Activated T-cell treated with anti-CD3 and anti-CD28 coated beads, Interleukin-2, amount 50 U/mL, for 72 hours (primary cell): Measurements from ENCODE around the gene FCMR. TPM values are rescaled to one million over a fixed set of nuclear protein-coding genes. Genes with fewer than 3 reads are reported as not detected.
"Not testable (repeated sequence)": the region's sequence is repeated elsewhere in the genome, so short reads cannot be mapped to it uniquely, and the experiment has no call there.

Source experiments
- ATAC-seq, 2 donors: fragments of 150-1000 bp; cut with Tn5 transposase; replicated peaks in 1 of 2; 2 replicates each; pipeline ENCODE4 v1.10.0; 2021; ENCODE audit warnings: moderate library complexity in 2 of 2, mild to moderate bottlenecking in 1 of 2
- DNase-seq, 2 donors: peaks; one replicate each; pipeline ENCODE4 v3.0.0; 2021 to 2022; ENCODE audit warnings: mixed read lengths in 1 of 2
- H3K27ac Mint-ChIP-seq: one replicate; pipeline ENCODE4 v1.8.0; 2022; ENCODE audit warnings: mild to moderate bottlenecking, moderate library complexity, mixed read lengths
- H3K27me3 Mint-ChIP-seq: one replicate; pipeline ENCODE4 v1.8.0; 2022; ENCODE audit warnings: low read depth, mixed read lengths
- H3K36me3 Mint-ChIP-seq, 2 donors: one replicate each; pipeline ENCODE4 v1.8.0; 2022; ENCODE audit warnings: mixed read lengths in 2 of 2, mild to moderate bottlenecking in 1 of 2; ENCODE audit not compliant: insufficient read depth in 2 of 2
- H3K4me1 Mint-ChIP-seq: one replicate; pipeline ENCODE4 v1.8.0; 2022; ENCODE audit warnings: low read depth, mixed read lengths
- H3K4me3 Mint-ChIP-seq, 2 donors: one replicate each; pipeline ENCODE4 v1.8.0; 2022; ENCODE audit warnings: mild to moderate bottlenecking in 2 of 2, mixed read lengths in 2 of 2, moderate library complexity in 2 of 2
- H3K9me3 Mint-ChIP-seq, 2 donors: one replicate each; pipeline ENCODE4 v1.8.0; 2022; ENCODE audit warnings: mixed read lengths in 2 of 2
- total RNA-seq, 2 donors: library from RNA; stranded (reverse); gene quantifications; one replicate each; pipeline ENCODE4 v1.2.3, GENCODE V29; 2022

Gene FCMR
- total RNA-seq, 2 donors from 2014 or later: 47.3 to 50.3 TPM

DNA sequence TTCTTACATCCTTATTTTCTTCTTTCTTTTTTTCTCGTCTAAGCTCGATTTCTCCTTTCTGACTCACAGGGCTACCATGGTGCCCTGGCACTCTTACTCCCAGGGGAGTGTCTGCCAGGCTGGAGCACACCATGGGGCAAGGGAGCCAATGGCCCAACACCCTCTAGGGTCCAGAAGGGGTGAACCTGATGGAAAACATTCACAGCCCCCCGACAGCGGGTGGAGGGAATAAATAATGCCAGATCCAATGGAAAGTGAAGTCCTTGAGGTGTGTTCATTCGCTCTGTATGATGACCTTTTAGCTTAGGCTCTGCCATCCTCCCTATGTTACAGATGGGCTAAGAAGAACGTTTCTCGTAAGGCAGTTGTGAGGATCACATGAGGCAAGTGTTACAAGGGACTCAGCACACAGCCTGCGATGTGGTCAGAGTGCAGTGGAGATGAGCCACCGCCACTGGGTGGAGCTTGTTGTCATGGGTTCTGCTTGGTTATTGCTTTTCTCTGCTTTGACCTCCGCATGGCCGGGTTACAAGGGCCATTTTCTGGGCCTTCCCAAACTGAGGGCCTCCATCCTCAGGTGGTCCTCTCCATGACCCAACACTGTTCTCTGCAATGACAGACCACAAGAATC is 3.5 kb upstream of the FCMR start:
- peak; percentile 77 to 79 for DNase-seq
- peak; percentile 67 to 78 for ATAC-seq
- Mint-ChIP-seq H3K9me3 (no peaks in the 10 kb centered on the region), H3K27ac (no peak overlapping the region), H3K4me3 (no peak overlapping the region), H3K36me3 (peaks cover 2 to 4% of the 10 kb centered on the region in 2 donors), H3K27me3 (no peaks in the 10 kb centered on the region), H3K4me1 (peaks cover 37% of the 10 kb centered on the region)

DNA sequence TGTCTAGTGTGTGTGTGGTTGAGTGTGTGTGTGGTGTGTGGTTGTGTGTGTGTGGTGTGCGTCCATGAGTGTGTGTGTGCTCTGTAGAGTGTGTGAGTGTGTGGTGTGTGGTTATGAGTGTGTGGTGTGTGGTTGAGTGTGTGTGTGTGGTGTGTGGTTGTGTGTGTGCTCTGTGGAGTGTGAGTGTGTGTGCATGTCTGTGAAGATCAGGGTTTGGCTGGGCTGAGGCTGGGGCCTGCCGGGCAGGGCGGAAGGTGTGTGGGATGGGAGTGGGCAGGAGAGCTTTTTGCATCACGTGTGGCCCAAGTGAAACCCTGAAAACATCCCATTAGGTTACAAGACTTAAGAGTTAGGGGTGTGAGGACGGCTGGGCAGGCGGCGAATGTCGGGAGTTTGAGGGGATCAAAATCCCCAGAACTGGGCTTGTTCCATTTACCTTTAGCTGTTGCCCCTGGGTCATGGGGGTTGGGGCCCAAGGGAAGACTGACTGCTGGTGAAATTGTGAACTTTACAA is 2.9 kb upstream of the FCMR start:
- no peak overlapping the region for H3K4me3 Mint-ChIP-seq
- H3K27me3 Mint-ChIP-seq: no peaks in the 10 kb centered on the region
- no peaks in the 10 kb centered on the region for H3K9me3 Mint-ChIP-seq
- H3K4me1 Mint-ChIP-seq: peaks cover 37% of the 10 kb centered on the region
- no peak overlapping the region for H3K27ac Mint-ChIP-seq
- H3K36me3 Mint-ChIP-seq: peaks cover 2 to 7% of the 10 kb centered on the region in 2 donors
- peak; percentile 51 to 57 for DNase-seq
- peak; percentile 5 to 19 for ATAC-seq

DNA sequence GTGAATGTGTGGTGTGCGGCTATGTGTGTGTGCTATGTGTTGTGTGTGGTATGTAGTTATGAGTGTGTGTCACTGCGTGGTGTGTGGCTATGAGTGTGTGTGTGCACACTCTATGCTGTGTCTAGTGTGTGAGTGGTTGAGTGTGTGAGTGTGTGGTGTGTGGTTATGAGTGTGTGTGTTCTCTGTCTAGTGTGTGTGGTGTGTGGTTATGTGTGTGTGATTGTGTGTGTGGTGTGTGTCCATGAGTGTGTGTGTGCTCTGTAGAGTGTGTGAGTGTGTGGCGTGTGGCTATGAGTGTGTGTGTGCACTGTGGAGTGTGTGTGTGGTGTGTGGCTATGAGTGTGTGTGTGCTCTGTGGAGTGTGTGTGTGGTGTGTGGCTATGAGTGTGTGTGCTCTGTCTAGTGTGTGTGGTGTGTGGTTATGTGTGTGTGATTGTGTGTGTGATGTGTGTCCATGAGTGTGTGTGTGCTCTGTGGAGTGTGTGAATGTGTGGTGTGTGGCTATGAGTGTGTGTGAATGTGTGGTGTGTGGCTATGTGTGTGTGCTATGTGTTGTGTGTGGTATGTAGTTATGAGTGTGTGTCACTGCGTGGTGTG is 2.3 kb upstream of the FCMR start:
- not testable (repeated sequence) for H3K36me3 Mint-ChIP-seq, DNase-seq, H3K9me3 Mint-ChIP-seq, H3K27me3 Mint-ChIP-seq, H3K27ac Mint-ChIP-seq, H3K4me3 Mint-ChIP-seq
- peaks cover 40% of the 10 kb centered on the region for H3K4me1 Mint-ChIP-seq
- ATAC-seq: peak; percentile 3 to 20

DNA sequence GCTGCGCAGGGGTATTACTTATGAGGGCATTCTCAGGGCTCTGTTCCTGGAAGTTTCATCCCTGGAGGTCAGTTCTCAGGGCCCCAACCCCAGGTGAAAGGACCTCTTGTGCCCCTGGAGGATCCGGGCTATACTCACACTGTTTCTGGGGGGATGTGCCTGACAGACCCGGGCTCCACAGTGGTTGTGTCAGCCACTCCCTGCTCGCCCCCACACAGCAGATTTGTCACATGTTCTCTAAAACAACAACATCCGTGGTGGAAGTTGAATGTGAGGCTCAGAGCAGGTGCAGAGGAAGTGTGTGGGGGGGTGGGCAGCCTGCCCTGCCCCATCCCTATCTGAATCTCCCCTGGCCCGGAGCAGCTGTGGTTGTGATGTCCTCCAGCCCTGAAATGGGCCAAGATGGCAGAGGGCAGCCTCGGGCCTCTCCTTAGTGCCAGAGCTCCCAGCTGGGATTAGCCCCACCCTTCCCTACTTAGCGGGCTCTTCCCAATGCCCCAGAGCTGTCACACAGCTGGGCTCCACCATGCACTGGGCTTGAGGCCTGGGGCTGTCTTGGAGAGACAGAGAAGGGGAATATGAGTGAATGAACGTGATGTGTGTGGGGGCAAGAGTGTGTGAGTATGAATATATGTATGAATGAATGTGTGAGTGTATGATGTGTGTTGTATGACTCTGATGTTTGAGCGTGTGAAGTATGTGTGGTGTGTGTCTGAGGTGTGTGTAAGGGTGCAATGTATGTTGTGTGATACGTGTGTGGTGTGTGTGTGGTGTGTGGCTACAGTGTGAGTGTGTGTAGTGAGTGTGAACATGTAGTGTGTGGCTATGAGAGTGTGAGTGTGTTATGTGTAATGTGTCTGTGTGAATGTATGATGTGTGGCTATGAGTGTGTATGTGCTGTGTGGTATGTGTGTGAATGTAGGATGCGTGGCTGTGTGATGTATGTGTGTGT is 1.5 kb upstream of the FCMR start:
- peaks cover 2 to 7% of the 10 kb centered on the region in 2 donors for H3K36me3 Mint-ChIP-seq
- H3K27me3 Mint-ChIP-seq: no peaks in the 10 kb centered on the region
- H3K9me3 Mint-ChIP-seq: no peaks in the 10 kb centered on the region
- DNase-seq: peak; percentile 79 to 80
- no peak overlapping the region for H3K27ac Mint-ChIP-seq
- no peak overlapping the region for H3K4me3 Mint-ChIP-seq
- peaks cover 48% of the 10 kb centered on the region for H3K4me1 Mint-ChIP-seq
- peak; percentile 61 to 66 for ATAC-seq

DNA sequence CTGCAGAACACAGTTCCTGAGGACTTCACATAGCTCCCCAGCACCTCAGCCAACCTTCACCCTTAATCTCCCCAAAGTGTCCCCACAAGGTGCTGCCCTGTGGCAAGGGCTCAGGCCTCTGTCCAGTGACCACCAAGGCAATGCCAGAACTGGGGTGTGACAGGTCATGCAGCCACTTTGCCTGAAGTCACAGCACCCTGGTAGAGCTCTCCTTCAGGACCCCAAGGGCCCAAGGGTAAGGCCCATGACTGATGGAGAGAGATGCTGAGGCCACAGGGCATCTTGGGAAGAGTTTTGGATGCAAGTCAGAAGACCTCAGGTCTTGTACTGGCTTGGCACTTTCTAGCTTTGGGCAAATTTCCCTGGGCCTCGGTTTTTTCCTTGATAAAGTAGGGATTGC is 783 bp upstream of the FCMR start:
- Mint-ChIP-seq H3K4me3 (no peak overlapping the region), H3K9me3 (no peaks in the 10 kb centered on the region), H3K27me3 (no peaks in the 10 kb centered on the region), H3K27ac (peak overlapping the region; percentile 91), H3K36me3 (peaks cover 4 to 10% of the 10 kb centered on the region in 2 donors), H3K4me1 (peaks cover 48% of the 10 kb centered on the region)
- DNase-seq: no peak
- ATAC-seq: no peak

DNA sequence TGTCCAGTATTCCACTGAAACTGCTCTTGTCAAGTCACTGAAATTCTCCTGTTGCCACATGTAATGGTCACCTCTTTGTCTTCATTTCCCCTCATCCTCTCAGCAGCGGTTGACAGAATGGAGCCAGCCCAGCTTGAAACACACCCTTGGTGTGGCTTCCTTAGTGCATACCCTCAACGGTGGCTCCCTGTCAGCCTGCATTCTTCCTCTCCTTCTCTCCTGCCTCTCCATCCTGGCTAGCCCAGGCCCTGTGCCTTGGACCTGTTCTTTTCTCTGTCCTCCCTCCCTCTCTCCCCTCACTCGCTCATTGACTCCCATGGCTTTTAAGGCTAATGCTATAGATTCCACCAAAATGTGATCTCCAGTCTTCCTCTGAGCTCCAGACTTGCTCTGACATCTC is 3.7 kb downstream of the FCMR start:
- no peaks in the 10 kb centered on the region for H3K9me3 Mint-ChIP-seq
- peaks cover 83% of the 10 kb centered on the region for H3K4me1 Mint-ChIP-seq
- DNase-seq (no peak), ATAC-seq (no peak)
- H3K27me3 Mint-ChIP-seq: no peaks in the 10 kb centered on the region
- peak overlapping the region in 1 of 2 donors; percentile 76 for H3K4me3 Mint-ChIP-seq
- peaks cover 4 to 10% of the 10 kb centered on the region in 2 donors for H3K36me3 Mint-ChIP-seq
- H3K27ac Mint-ChIP-seq: peak overlapping the region; percentile 83

DNA sequence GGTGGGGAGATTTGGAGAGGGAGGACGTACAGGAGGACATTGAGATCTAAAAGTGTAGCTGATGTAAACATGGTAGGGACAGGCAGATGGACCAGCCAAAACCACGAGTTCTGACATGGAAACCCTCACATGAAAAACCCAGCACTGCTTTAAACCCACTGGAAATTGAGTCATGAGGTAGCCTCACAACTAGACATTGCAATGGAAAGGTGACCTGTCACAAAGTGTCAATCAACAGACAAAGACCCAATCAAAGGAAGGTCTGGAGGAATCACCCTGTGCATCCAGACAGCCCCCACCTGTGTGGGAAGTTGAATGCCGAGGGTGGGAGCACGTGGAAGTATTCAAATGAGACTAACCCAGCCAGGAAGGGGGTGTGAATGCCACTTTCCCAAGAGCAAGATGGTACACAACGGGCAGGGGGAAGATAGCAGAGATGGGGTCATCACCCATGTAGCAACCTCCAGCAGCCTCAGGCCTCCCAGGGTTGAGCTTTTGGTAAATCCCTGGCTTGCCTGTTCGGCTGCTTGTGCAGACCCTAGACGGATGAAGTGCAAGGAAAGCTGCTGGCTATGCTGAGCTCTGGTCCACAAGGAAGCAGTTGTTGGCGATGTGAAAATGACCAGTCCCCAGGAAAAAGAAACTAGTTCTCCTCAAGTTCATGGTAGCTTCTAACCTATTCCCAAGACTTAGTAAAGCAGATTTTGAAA is 5.6 kb downstream of the FCMR start:
- Mint-ChIP-seq H3K4me3 (peak overlapping the region in 1 of 2 donors; percentile 76), H3K36me3 (peaks cover 5 to 15% of the 10 kb centered on the region in 2 donors), H3K27me3 (no peaks in the 10 kb centered on the region), H3K4me1 (peaks cover 97% of the 10 kb centered on the region), H3K27ac (peak overlapping the region; percentile 88), H3K9me3 (no peaks in the 10 kb centered on the region)
- ATAC-seq: peak; percentile 49 to 53
- no peak for DNase-seq

DNA sequence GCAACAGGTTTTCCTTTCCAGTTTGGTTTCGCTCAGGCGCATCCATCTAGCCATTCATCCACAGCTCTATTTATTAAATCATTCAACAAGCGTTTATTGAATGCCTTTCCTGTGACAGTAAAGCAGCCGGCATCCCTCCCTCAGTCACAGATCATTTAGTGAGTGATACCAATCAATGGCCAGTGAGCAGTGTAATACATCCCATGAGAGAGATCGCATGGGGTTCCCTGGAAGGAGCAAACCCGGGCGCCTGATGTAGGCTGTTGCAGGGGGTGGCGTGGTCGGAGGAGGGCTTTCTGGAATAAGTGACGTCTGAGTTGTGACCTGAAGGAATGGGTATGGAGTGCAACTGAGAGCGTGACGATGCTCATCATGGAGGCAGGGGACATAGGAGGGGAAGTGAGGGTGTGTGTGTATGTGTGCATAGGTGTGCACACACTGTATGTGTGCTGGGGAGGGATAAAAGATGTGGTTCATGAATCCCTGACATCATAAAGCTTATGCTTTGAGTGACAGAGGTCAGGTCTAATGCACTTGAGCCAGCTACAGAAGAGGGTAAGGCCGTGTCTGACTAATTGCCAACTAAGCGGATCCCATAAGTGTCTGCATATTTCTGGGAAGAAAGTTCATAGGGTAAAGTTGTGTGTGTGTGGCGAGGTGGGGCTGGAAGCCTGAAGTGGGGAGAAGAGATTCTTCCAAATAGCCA is 6.6 kb downstream of the FCMR start:
- H3K27ac Mint-ChIP-seq: peak overlapping the region; percentile 88
- H3K36me3 Mint-ChIP-seq: peaks cover 5 to 11% of the 10 kb centered on the region in 2 donors
- ATAC-seq: no peak
- H3K4me1 Mint-ChIP-seq: peaks cover 96% of the 10 kb centered on the region
- DNase-seq: no peak
- H3K27me3 Mint-ChIP-seq: no peaks in the 10 kb centered on the region
- peak overlapping the region in 1 of 2 donors; percentile 76 for H3K4me3 Mint-ChIP-seq
- H3K9me3 Mint-ChIP-seq: no peaks in the 10 kb centered on the region

DNA sequence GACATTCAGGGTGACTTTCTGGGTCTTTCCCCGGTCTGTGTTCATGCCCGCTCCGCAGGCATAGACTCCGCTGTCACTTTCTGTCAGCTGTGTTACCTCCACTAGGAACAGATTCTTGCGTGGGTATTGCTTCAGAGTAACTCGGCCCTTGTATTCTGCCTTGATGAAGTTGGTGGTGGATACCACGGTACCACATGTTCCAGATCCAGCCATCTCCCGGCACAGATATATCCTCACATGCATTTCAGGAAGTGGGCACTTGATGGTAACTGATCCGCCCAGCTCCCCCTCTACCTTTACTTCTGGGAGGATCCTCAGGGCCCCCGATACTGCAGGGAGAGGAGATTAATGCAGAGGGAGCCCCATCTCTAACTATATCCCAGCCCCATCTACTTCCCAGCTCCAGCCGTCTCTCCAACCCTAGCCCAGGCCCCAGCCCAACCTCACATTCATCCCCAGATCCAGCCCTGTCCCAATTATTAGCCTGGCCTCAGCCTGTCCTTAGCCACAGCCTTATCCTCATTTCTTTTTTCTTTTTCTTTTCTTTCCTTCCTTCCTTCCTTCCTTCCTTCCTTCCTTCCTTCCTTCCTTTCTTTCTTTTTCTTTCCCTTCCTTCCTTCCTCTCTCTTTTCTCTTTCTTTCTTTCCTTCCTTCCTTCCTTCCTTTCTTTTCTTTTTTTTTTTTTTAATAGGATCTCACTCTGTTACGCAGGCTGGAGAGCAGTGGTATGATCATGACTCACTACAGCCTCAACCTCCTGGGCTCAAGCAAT is 7.8 kb downstream of the FCMR start:
- Mint-ChIP-seq H3K36me3 (peaks cover 5 to 8% of the 10 kb centered on the region in 2 donors), H3K4me3 (no peak overlapping the region), H3K4me1 (peaks cover 87% of the 10 kb centered on the region), H3K27me3 (no peaks in the 10 kb centered on the region), H3K27ac (peak overlapping the region; percentile 24), H3K9me3 (no peaks in the 10 kb centered on the region)
- ATAC-seq (no peak), DNase-seq (no peak)

DNA sequence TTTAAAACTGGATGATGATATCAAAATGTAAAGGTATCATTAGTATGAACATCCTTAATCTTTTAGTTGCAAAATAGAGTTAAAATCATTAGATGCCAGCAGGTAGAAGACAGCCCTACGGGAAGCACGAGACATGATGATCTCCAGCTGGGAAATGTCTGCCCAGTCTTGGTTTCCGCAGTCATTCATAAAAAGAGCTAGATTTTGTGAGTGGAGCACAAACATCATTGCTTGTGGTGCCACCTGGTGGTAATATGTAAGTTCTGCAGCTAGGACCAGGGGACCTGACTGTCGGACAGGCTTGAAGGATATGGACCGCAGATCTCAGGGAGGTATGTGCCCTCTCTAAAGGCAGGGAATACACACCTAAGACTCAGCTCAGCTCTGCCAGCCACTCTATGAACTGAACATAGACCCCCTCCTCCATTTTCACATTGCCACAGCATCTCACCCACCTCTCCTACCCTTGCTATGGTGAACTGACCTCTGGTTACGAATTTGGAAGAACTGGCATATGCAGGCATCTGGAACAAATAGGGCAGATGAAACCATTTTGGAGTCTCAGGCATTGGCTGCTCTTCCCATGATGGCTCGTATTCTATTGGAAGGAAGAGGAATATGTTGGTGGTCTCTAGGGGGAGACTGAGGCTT is 9.2 kb downstream of the FCMR start:
- Mint-ChIP-seq H3K27me3 (no peaks in the 10 kb centered on the region), H3K4me1 (peaks cover 83% of the 10 kb centered on the region), H3K36me3 (peaks cover 3 to 9% of the 10 kb centered on the region in 2 donors), H3K27ac (no peak overlapping the region), H3K9me3 (no peaks in the 10 kb centered on the region), H3K4me3 (no peak overlapping the region)
- ATAC-seq (peak; percentile 45 to 46), DNase-seq (peak; percentile 69 to 70)

DNA sequence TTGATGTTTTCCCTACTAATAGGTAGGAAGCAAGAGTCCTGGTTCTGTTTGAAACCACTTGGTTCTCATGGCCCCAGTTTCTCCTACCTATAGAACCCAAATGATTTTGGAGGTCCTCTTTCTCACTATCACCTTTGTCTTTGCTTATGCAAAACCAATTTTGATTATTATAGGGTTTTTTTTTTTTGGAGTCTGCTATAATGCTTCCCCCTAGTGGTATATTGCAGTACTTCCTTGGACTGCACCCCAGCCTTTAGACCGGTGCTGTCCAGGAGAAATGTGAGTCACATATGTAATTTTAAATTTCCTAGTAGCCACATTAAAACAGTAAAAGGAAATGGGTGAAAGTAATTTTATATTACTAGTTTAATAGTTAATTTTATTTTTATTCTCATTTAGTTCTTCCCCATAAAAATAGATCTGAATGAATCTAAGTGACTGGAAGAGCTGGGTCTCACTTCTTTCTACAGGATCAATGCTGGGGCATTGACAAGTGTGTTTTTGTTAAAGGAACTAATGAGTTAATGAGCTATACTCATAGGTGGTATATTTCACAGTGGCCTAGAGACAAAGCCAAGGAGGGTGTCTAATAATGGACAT is 10.6 kb downstream of the FCMR start:
- Mint-ChIP-seq H3K4me3 (peak overlapping the region in 1 of 2 donors; percentile 52), H3K27me3 (no peaks in the 10 kb centered on the region), H3K9me3 (no peaks in the 10 kb centered on the region), H3K4me1 (peaks cover 83% of the 10 kb centered on the region), H3K36me3 (peaks cover 3 to 9% of the 10 kb centered on the region in 2 donors), H3K27ac (no peak overlapping the region)
- peak; percentile 38 to 44 for DNase-seq
- ATAC-seq: peak; percentile 38
